ENCODE data around the gene ACOT7.
"Not testable (repeated sequence)": the region's sequence is repeated elsewhere in the genome, so short reads cannot be mapped to it uniquely, and the experiment has no call there.

ACOT7 gene

DNA sequence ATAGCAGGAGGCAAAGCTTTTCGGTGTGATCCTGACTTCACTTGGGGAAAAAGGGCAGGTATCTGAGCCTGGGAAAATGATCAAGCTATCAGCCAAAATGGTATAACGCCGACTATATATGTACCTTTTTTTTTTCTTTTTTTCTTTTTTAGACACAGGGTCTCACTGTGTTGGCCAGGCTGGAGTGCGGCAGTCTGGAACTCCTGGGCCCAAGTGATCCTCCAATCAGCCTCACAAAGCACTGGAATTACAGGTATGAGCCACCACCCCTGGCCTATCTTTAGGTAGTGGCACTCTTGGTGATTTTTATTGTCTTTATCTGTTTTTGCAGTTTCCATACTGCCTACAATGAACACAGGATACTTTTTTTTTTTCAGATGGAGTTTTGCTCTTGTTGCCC is 156.5 kb downstream of the ACOT7 start:
- TF ChIP-seq ZNF274 (IDR thresholded peaks at IDR 0.05; ENCODE audit: low read depth, low read length) = no peak
- H3K4me3 ChIP-seq (ENCODE audit: low read length) = no peak overlapping the region

DNA sequence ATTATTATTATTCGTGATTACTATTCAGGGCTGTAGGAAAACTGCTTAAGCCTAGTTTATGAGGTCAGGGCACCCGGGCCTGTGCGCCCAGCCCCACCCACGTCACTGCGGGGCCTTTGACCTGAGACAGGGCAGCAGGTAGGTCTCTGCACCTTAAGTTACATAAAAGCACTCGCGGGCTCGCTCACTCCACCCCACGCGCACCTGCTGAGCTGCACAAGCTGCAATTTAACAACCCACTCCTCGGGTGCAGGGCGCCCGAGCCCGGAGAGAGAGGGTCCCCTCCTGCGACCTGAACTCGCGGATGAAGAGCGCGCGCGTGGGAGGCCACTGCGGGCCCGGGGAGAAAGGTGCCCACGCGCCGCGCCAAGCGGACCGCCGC is 158.3 kb downstream of the ACOT7 start:
- TF ChIP-seq ZNF274 (IDR thresholded peaks at IDR 0.05; ENCODE audit: low read depth, low read length) = no peak
- H3K4me3 ChIP-seq (ENCODE audit: low read length) = peak overlapping the region; percentile 76

DNA sequence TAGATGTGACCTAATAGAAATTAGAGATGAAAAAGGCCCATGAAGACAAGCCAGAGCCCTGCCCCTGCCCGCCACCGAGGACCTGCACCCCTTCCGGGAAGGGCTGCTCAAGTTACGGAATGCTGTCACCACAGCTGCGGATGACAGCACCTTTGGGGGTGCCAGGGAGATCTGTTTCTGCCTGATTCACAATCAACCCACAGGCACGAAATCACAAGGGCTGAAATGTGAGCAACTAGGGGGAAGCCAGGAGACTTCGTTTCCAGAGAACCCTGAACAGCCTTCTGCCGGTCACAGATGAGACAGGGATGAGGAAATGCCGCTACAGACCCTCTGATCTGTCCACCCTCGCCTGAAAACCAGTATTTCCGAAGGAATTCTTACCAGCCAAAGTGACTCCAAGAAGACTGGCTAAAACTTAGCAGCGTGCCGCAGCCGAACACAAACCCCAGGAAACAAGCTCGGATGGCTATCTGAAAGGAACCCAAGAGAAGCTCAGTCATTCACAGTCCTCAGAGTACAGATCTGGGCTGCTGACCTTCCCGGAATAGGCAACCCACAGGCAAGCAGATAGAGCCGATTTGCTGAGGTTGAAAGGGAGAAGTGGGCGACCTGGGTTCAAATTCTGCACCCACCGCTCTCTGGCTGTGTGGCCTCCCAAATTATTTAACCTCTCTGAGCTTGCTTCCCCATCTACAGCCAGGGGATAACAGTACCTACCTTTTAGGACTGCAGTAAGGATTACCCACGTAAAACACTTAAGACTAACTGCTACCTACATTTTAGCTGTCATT is 158.9 kb downstream of the ACOT7 start:
- no peak for TF ChIP-seq ZNF274 (IDR thresholded peaks at IDR 0.05; ENCODE audit: low read depth, low read length)
- peak overlapping the region; percentile 76 for H3K4me3 ChIP-seq (ENCODE audit: low read length)

DNA sequence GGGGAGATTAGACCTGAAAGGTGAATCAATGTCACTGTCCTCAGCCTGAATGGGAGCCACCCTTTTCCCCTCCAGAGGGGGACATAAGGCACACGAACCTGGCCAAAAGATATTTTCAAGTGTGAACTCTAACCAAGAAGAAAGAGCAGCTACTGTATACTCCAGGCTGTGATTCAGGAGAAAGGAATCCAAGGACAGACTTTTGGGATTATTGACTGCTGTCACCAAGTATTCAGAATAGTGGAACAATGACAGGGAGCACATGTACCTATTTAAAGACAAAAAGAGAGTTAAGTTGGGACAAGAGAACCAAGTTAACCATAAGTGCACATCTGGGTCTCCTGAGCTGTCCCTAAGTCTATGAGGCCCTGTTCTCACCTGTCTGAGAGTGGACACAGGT is 160.2 kb downstream of the ACOT7 start:
- no peak overlapping the region for H3K4me3 ChIP-seq (ENCODE audit: low read length)

DNA sequence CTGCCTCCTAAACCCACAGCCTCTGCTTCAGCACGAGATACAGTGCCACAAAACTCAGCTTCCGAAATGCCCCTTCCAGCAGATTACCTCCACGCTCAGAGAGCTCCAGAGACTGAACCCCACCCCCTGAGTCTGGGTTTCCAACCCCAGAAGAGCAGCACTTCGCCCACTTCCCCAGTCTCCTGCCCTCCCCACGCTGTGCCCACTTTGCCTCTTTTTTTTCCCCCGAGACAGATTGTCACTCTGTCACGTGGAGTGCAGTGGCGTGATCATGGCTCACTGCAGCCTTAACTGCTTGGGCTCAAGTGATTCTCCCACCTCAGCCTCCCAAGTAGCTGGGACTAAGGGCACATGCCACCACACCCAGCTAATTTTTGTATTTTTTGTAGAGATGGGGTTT is 167.9 kb downstream of the ACOT7 start:
- H3K4me3 ChIP-seq (ENCODE audit: low read length) = no peak overlapping the region
- no peak for TF ChIP-seq ZNF274 (IDR thresholded peaks at IDR 0.05; ENCODE audit: low read depth, low read length)

More for the DNA sequence above, 160.2 kb downstream of the ACOT7 start:
- TF ChIP-seq ZNF274 (IDR thresholded peaks at IDR 0.05; ENCODE audit: low read depth, low read length) = no peak

DNA sequence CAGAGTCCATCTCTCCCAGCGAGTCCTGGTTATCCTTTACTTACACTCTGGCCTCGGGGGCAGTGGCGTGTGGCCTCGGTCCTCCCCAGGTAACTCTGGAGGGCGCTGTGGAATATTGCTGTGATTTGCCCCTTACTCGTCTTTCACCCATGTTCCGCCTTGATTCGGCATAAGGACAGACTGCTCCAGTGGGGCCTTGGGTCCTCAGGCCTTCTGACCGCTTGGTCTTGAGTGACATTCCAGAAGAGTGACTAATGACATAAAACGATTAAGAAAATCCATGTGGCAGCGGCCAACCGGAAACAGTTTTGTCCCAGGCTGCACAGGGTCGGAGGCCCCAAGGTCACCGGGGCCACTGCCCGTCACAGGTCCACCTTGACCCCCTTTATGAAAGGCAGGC is 168.8 kb downstream of the ACOT7 start:
- no peak overlapping the region for H3K4me3 ChIP-seq (ENCODE audit: low read length)
- no peak for TF ChIP-seq ZNF274 (IDR thresholded peaks at IDR 0.05; ENCODE audit: low read depth, low read length)

DNA sequence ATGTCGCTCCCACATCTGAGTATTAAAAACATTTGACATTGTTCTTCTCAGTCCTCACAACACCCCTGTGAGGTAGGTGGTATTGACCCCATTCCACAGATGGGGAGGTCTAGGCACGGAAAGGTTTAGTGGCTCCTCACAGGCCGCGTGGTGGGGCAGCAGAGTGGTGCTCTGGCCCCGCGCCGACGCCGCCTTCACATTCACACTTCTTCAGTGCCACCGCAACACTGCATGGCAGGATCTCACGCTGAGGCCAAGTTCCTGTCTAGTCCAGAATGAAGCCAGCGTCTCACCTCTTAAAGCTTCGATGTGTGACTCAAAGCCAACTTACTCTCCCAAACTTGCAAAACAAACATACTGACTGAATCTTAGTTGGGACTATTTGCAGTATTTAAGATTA is 169.9 kb downstream of the ACOT7 start:
- no peak overlapping the region for H3K4me3 ChIP-seq (ENCODE audit: low read length)
- TF ChIP-seq ZNF274 (IDR thresholded peaks at IDR 0.05; ENCODE audit: low read depth, low read length) = no peak

DNA sequence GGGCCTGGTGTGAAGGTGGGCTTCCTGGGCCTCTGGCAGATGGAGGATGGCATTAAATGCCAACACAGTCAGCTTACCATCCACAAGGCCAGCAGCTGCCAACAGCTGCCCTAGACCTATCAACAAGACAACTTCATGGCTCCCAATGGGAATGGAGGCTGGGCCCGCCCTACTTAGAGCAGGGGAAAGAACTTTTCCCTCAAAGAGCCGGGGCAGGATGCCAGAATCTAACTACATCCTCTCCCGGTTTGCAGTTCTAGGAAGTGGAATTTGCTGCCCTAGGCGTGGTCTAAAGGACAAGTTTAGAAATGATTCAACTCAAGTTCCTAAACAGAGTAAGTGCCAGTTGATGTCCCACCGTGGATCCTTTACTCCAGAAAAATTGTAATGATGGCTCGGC is 170.9 kb downstream of the ACOT7 start:
- TF ChIP-seq ZNF274 (IDR thresholded peaks at IDR 0.05; ENCODE audit: low read depth, low read length) = no peak
- no peak overlapping the region for H3K4me3 ChIP-seq (ENCODE audit: low read length)

DNA sequence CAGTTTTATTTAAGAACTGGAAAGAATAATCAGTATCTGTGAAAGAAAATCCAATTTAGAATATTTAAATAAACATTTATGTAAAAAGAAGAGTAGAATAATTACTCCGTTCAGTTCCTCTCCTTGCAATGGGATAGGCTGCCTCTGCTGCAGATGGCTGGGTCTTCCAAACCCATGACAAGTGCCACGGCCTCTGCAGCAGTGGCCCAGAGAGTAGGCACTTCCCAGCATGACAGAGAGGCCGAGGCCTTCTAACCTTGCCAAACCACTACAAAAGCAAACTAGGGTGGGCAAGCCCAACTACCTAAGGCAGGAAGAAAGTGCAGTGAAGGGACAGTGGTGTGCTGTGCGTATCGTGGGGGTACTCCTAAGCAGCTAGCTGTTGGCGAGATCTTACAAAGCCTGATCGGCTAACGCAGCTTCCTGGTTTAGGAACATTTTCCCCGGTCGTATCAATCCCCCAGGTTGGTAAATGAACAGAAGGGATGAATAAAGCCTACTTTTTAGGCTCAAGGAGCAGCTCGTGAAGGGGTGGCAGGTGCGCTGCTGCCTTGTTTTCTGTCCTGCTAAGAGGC is 172.3 kb downstream of the ACOT7 start:
- no peak for TF ChIP-seq ZNF274 (IDR thresholded peaks at IDR 0.05; ENCODE audit: low read depth, low read length)
- no peak overlapping the region for H3K4me3 ChIP-seq (ENCODE audit: low read length)

DNA sequence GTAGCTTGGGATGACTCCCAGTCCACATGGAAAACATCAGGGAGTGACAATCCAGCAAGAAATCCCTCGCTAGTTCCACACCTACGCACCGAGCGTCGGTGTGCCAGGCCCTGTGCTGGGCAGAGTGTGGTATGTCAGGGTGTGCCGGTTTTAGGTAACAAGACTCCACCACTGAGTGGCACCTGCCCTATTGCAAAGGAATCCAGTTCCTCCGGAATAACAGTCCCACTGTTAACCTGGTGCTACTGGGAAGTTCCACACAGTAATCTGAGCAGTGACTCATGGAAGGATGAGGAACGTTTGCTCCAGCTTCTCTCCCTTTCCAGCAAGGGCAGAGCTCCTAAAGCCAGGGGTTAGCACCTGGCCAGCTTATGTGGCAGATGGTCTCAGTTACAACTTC is 173.3 kb downstream of the ACOT7 start:
- H3K4me3 ChIP-seq (ENCODE audit: low read length) = no peak overlapping the region
- TF ChIP-seq ZNF274 (IDR thresholded peaks at IDR 0.05; ENCODE audit: low read depth, low read length) = no peak

DNA sequence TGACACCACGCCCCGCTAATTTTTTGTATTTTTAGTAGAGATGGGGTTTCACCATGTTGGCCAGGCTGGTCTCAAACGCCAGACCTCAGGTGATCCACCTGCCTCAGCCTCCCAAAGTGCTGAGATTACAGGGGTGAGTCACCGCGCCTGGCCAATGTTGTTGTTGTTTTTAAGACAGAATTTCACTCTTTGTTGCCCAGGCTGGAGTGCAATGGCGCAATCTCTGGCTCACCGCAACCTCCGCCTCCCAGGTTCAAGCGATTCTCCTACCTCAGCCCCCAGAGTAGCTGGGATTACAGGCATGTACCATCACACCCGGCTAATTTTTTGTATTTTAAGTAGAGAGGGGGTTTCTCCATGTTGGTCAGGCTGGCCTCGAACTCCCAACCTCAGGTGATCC is 173.9 kb downstream of the ACOT7 start:
- not testable (repeated sequence) for H3K4me3 ChIP-seq (ENCODE audit: low read length)

DNA sequence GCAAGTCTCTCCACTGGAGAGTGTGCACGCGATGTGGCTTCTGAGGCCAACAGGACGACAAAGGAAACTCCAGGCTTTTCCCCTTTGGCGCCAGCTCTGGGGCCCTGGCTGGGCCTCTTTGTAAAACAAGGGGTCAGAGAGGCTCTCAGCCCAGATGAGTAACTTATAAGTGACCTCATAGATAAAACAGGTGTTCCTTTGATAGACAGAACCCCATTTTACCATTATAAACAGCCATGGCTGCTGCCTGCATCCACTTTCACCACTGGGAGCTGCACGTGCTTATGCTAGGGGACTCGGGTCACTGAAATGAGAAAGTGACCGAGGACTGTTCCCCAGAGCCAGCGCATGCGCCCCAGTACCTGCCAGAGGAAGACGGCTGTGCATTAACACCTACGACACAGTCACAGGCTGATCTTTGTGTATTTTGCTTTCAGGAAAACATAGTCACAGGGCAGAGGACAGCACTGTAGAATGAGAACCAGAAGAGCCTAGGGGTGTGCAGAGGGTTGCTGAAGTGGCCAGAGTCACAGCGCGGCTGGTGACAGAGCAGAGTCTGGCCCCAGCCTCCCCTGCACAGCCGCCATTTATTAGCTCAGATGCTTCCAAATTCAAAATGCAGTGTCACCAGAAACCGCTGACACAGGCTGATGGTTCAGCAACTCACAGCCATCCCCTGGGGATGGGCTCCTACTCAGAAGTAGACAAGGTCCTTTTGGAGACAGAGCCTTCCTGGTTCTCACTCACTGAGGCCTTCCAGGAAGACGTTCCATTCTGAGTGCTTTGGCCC is 175.0 kb downstream of the ACOT7 start:
- no peak for TF ChIP-seq ZNF274 (IDR thresholded peaks at IDR 0.05; ENCODE audit: low read depth, low read length)
- H3K4me3 ChIP-seq (ENCODE audit: low read length) = no peak overlapping the region
